AG09309 (cell line): ENCODE results near the gene TASP1.
"Not testable (repeated sequence)": the region's sequence is repeated elsewhere in the genome, so short reads cannot be mapped to it uniquely, and the experiment has no call there.

Experiments
- DNase-seq: peaks from one replicate; pipeline ENCODE4 v3.0.0-alpha.2; 2010; ENCODE audit warnings: low read depth
- H3K4me3 ChIP-seq: 2 replicates; pipeline ENCODE4 v1.5.1; 2011; ENCODE audit warnings: mild to moderate bottlenecking, low read depth, low read length, moderate library complexity; ENCODE audit not compliant: control insufficient read depth
- CTCF ChIP-seq: IDR thresholded peaks from 2 replicates; pipeline ENCODE4 v1.5.1; 2011; ENCODE audit warnings: mild to moderate bottlenecking, low read depth, low read length, inconsistent platforms; ENCODE audit not compliant: insufficient read depth, control insufficient read depth; ENCODE audit errors: missing control alignments

TASP1 gene

GRCh38 chr20:13625304-13625979, 13.3 kb downstream of the TASP1 start:
- H3K4me3 ChIP-seq, result no peak overlapping the region
- no peak for TF ChIP-seq CTCF
- no peak for DNase-seq

- not testable (repeated sequence) for DNase-seq, H3K4me3 ChIP-seq
Observed at GRCh38 chr20:13619415-13619814, 19.3 kb downstream of the TASP1 start.

- not testable (repeated sequence) for H3K4me3 ChIP-seq, DNase-seq
Observed at GRCh38 chr20:13618456-13618855, 20.3 kb downstream of the TASP1 start.

GRCh38 chr20:13617585-13617984, 21.1 kb downstream of the TASP1 start:
- DNase-seq, H3K4me3 ChIP-seq: not testable (repeated sequence)

- not testable (repeated sequence) for H3K4me3 ChIP-seq, DNase-seq
Observed at GRCh38 chr20:13616713-13617112, 22.0 kb downstream of the TASP1 start.

GRCh38 chr20:13613917-13614316, 24.8 kb downstream of the TASP1 start:
- DNase-seq, result no peak
- no peak overlapping the region for H3K4me3 ChIP-seq
- TF ChIP-seq CTCF, result no peak

- TF ChIP-seq CTCF, result no peak
- no peak for DNase-seq
- H3K4me3 ChIP-seq, result no peak overlapping the region
Observed at GRCh38 chr20:13611611-13612125, 27.1 kb downstream of the TASP1 start.

- DNase-seq, result no peak
- no peak overlapping the region for H3K4me3 ChIP-seq
- TF ChIP-seq CTCF, result no peak
Observed at GRCh38 chr20:13610184-13610583, 28.5 kb downstream of the TASP1 start.

GRCh38 chr20:13608066-13608465, 30.7 kb downstream of the TASP1 start:
- TF ChIP-seq CTCF, result no peak
- DNase-seq, result no peak
- H3K4me3 ChIP-seq, result no peak overlapping the region

GRCh38 chr20:13593423-13593822, 45.3 kb downstream of the TASP1 start:
- DNase-seq, H3K4me3 ChIP-seq: not testable (repeated sequence)
